ENCODE data around the gene CNTD1.

- TF ChIP-seq CTCF (IDR thresholded peaks at IDR 0.05; ENCODE audit: low read depth, low read length), result no peak
- TF ChIP-seq EZH2phosphoT487 (IDR thresholded peaks at IDR 0.05; ENCODE audit: low read depth), result no peak
These were observed 25.2 kb upstream of the CNTD1 start, which contains the start of gene VPS25 for GRCh38 chr17:42773290-42774035.
